HG03342 (cell line): ENCODE data around the gene CDC42BPG.

Source experiments
- ATAC-seq: cut with Tn5 transposase; IDR thresholded peaks from one replicate; pipeline ENCODE4 v1.9.1; 2021; ENCODE audit warnings: mild to moderate bottlenecking, moderate library complexity; ENCODE audit not compliant: unreplicated experiment

CDC42BPG gene

DNA sequence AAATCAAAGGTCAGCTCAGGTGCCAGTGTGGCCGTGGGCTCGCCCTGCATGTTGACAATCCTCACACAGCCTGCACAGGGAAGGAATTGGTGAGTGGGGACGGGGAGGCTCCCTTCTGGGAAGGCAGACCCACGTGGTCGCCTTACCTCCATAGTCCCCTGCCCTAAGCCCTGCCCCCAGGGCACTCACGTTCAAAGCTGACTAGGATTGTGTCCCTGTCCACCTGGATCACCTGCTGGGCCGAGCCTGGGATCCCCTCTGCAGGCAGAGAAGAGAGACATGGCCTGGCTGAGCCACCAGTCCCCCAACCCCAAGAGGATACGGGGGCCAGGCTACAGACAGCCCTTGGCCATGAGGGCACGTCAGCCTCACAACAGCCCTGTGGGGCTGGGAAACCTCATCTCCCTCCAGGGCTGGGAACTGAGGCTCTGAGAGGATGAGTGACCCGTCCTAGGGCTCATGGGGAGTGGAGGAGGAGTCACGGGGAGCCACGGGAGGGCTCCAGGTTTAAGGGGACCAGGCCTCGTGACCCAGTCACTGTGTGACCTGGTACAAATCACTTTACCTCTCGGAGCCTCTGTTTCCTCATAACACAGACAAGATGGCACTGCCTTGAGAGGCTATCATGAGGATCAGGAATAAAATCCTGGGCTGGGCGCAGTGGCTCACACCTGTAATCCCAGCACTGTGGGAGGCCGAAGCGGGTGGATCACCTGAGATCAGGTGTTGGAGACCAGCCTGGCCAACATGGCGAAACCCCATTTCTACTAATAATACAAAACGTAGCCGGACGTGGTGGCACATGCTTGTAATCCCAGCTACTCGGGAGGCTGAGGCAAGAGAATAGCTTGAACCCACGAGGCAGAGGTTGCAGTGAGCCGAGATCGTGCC is 54.0 kb downstream of the CDC42BPG start:
- no peak for ATAC-seq

DNA sequence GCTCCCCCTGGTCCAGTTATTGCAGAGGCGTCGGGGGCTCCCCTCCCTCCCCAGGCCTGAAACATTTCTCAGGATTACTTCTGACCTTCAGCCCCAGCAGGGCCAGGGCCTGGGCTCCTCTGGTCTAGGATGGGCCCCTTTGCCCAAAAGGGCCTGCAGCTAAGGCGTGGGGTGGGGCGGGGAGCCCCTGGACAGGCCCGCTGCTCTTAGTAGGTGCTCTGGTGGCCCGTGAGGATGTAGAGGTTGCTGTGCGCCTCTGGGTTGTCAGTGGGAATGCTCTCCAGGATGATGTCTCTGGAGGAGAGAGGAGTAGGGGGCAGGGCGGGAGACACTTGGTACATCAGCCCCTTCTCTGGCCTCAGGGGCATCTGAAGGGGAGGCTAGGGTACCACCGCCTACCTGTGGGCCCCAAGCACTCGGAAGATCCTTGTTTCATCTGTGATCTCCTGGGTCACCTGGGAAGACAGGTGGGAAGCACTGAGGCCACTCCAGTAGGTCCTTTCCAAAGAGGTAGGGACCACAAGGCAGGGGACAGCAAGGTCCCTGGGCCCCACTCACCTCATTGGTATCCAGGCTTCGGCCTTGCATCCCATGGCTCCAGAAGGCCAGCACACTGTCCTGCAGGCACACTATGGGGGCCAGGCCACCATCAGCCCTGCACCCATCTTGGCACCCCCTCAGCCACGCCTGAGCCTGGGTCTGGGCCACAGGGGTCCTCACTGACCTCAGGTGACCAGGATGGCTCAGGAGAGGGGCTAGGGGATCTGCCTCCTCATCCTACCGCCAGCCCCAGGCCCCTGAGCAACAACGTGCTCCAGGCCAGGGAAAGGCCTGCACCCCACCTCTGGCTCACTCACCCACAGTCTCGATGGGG is 54.9 kb downstream of the CDC42BPG start:
- no peak for ATAC-seq

DNA sequence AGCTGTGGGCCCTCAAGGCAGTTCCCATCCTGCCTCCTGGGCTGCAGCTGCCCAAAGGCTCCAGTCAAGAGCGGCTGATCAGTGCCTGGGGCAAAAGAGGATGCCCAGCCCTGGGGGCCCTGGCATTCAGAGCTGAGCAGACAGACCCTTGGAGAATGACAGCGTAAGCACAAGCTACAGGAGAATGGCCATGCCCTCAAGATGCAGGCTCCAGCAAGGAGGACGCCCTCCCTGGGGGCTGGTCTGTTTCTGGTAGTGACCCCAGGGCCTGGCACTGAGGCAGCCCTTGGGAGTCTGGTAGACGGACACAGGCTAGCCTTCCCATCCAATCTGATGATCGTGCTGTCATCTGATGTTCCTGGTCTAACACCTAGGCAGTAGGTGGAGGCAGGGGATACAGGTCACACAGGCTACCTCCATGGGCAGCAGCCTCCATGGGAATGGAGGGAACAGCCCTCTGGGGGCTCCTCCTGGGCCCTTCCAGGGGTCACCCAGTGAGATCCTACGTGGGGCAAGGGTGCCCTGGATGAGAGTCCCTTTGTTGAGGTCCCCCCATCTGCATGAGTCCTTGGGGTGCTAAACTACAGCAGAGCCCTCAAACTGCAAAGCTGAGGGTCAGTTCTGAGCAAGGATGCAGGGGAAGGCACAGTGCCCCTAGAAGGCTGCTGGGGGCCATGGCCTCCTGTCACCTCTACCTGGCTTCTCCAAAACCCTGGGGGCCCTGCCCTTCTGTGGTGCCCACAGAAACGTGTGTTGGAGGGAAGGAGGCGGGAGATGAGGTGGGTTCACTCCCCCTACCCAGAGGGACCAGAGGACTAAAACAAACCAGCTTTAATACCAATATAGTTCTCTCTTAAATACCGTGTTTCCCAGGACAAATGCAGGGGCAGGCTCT is 55.9 kb downstream of the CDC42BPG start:
- ATAC-seq: no peak

DNA sequence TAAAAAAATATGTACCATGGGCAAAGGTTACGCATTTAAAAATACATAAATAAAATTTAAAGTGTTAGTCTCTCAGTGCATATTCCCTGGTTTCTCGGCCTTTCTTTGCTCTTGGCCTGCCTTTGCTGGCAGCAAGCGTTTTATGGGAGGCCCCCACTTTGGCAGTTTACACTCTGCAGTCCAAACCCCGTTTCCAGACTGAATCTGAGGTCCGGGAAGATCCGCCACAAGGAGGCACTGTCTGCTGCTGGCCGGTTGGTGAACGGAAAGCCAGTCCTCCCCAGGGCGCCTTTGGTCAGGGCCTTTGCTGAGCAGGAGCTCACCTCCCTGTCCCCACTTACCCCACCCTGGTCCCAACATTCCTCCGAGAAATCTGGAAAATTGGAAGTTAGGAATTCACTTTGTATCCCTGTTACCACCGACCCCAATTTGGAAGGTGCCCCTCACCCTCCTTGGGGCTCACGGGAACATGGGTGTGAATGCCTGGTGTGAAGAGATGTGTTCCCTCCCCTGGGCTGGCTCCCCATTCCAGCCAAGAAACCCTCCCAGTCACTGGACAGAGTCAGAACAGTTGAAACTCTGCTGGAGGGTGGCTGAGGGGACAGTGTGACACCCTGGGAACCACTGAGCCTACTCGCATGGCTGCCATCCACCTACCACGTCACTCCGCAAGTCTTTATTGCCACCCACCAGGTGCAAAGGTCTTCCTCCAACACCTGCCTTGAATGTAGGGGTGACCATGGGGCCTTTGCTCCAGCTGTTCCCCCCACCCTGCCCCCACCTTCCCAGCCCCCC is 56.7 kb downstream of the CDC42BPG start:
- ATAC-seq: no peak

GRCh38 chr11:64786308-64786707 is 58.1 kb downstream of the CDC42BPG start:
- ATAC-seq: no peak

- ATAC-seq: no peak
These were observed 59.5 kb downstream of the CDC42BPG start for GRCh38 chr11:64784813-64785581.

DNA sequence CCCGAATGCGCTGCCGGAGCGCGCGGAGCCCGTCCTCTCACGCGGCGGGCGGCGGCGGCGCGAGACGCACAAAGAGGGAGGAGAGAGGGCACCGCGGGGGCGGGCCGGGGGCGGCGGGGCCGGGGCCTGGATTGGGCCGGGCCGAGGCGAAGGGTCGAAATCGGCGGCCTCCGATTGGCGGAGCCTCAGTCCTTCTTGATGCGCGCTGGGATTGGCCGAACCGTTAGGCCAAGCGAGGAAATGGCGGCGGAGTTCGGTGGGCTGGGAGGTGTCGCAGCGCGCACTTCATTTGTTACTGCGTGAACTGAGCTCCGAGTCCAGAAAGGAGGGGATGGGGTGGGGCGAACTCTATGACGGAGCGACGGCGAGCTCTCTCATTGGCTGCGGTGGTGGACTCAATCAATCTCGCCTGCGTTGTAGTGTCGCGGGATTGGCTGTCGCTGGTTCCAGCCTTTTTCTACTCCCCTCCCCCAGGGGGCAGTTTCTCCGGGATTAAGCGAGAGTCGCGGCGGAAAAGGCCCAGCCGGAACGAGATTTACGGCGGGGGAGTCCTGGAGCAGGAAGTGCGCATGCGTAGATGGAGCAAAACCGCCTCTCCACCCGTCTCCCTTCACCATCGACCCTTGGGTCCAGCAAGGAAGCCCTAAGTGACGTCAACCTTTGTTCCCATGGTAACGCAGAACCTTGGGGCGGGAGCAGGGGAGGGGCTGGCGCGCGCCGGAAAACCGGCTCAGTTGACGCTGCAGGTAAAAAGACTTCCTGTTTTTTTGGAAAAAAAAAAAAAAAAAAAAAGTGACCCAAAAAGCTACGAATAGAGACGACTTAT is 65.8 kb downstream of the CDC42BPG start, which contains the start of gene SF1:
Gene SF1, minus strand, starts transcription at position 70 of the 826 bp plus-strand sequence. CDS start 150 bp downstream, outside the sequence.
- ATAC-seq: peak; percentile 83

- ATAC-seq: no peak
These were observed 66.3 kb downstream of the CDC42BPG start for GRCh38 chr11:64778223-64778472.

- ATAC-seq: no peak
These were observed 66.8 kb downstream of the CDC42BPG start for GRCh38 chr11:64777449-64778222.

DNA sequence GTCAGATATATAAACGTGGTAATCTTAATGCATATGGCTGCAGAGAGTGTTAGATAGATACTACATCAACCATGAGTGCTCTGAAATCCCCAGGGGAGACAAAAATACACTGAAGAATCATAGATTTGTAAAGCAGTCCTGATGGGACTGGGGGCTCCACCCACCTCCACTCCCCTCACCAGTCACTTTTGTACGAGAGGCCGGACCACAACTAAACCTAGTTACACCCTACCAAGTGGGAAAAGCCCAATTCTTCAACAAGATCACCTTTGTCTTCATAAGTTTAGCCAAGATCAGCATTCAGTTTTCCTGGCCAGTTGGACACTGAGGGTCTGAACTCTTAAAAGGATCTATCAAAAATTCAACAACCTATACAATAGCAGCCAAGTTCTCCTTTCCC is 67.6 kb downstream of the CDC42BPG start:
- ATAC-seq: no peak

- ATAC-seq: no peak
These were observed 68.0 kb downstream of the CDC42BPG start for GRCh38 chr11:64776425-64776824.

GRCh38 chr11:64774144-64774543 is 70.3 kb downstream of the CDC42BPG start:
- ATAC-seq: no peak
